SK-N-SH (cell line): Measurements from ENCODE around the gene BTBD2. TPM values are rescaled to one million over a fixed set of nuclear protein-coding genes. Genes with fewer than 3 reads are reported as not detected.

Experiments used
- CTCF ChIA-PET: fragments of 300-600, 350-600 bp; formaldehyde crosslinking; extraction: SDS; loops from one replicate; lab custom pipeline; 2021; lab: Yijun Ruan, JAX
- POLR2A ChIA-PET: fragments of 350-600 bp; sonication (Branson Sonifier 250); formaldehyde crosslinking; extraction: SDS; loops from one replicate; lab custom pipeline; 2020; ENCODE audit warnings: antibody characterized with exemption, inconsistent platforms; lab: Yijun Ruan, JAX
- DNase-seq: peaks from one replicate; pipeline ENCODE4 v3.0.0; 2012
- H2AFZ ChIP-seq: fragments of 200-600 bp; sonication (generic); 2 replicates; pipeline ENCODE4 v1.8.1; 2016; ENCODE audit warnings: antibody characterized with exemption, mild to moderate bottlenecking, low read depth
- H3F3A ChIP-seq: fragments of 200-600 bp; sonication (generic); replicated peaks from 2 replicates; pipeline ENCODE3; 2016; ENCODE audit warnings: antibody characterized with exemption, mild to moderate bottlenecking; ENCODE audit not compliant: insufficient read depth
- H3K27ac ChIP-seq, 2 experiments: fragments of 200-500 bp in 1 of 2; fragments of 200-600 bp in 1 of 2; sonication (Bioruptor generic) in 1 of 2; sonication (generic), shearing (Covaris generic) in 1 of 2; 2 replicates each; pipeline versions ENCODE4 v1.5.1 to v1.6.1; 2014 to 2016; ENCODE audit warnings: low read depth in 2 of 2, inconsistent platforms in 1 of 2, low read length in 1 of 2, mild to moderate bottlenecking in 1 of 2, mixed read lengths in 1 of 2
- H3K27me3 ChIP-seq: fragments of 200-600 bp; sonication (generic), shearing (Covaris generic); 2 replicates; pipeline ENCODE4 v1.6.1; 2016; ENCODE audit warnings: mixed run types; ENCODE audit not compliant: insufficient read depth
- H3K36me3 ChIP-seq, 2 experiments: fragments of 200-500 bp in 1 of 2; fragments of 200-600 bp in 1 of 2; sonication (Bioruptor generic) in 1 of 2; sonication (generic) in 1 of 2; replicated peaks in 1 of 2; 2 replicates each; pipeline versions ENCODE3 to v1.5.1; 2014 to 2016; ENCODE audit warnings: low read length in 1 of 2, mild to moderate bottlenecking in 1 of 2; ENCODE audit not compliant: insufficient read depth in 2 of 2, control insufficient read depth in 1 of 2
- H3K4me1 ChIP-seq, 2 experiments: fragments of 200-500 bp in 1 of 2; fragments of 200-600 bp in 1 of 2; sonication (Bioruptor generic) in 1 of 2; sonication (generic), shearing (Covaris generic) in 1 of 2; 2 replicates each; pipeline versions ENCODE4 v1.5.1 to v1.6.1; 2014 to 2016; ENCODE audit warnings: low read depth in 1 of 2, low read length in 1 of 2, mixed run types in 1 of 2; ENCODE audit not compliant: insufficient read depth in 2 of 2, control insufficient read depth in 1 of 2
- H3K4me2 ChIP-seq: fragments of 200-600 bp; sonication (generic), shearing (Covaris generic); 2 replicates; pipeline ENCODE4 v1.6.1; 2017; ENCODE audit warnings: mixed run types
- H3K4me3 ChIP-seq, 2 experiments: fragments of 200-500 bp in 1 of 2; fragments of 200-600 bp in 1 of 2; sonication (Bioruptor generic) in 1 of 2; sonication (generic), shearing (Covaris generic) in 1 of 2; 2 replicates each; pipeline versions ENCODE4 v1.5.1 to v1.8.1; 2014 to 2016; ENCODE audit warnings: low read depth in 2 of 2, inconsistent platforms in 1 of 2, low read length in 1 of 2, mild to moderate bottlenecking in 1 of 2, mixed read lengths in 1 of 2, moderate library complexity in 1 of 2
- H3K79me2 ChIP-seq: fragments of 200-600 bp; sonication (generic); 2 replicates; pipeline ENCODE4 v1.8.1; 2017; ENCODE audit warnings: mild to moderate bottlenecking; ENCODE audit not compliant: insufficient read depth
- H3K9ac ChIP-seq: fragments of 200-600 bp; sonication (generic); 2 replicates; pipeline ENCODE4 v1.6.1; 2017; ENCODE audit warnings: mixed run types
- H3K9me2 ChIP-seq: fragments of 200-600 bp; sonication (generic); 2 replicates; pipeline ENCODE4 v1.6.1; 2017; ENCODE audit warnings: mixed run types
- H3K9me3 ChIP-seq: fragments of 200-600 bp; sonication (generic); 2 replicates; pipeline ENCODE4 v1.6.1; 2017; ENCODE audit warnings: mixed run types, mild to moderate bottlenecking, moderate library complexity
- H4K20me1 ChIP-seq: fragments of 200-600 bp; sonication (generic); 2 replicates; pipeline ENCODE4 v1.6.1; 2017; ENCODE audit warnings: mild to moderate bottlenecking, mixed run types; ENCODE audit not compliant: insufficient read depth
- CHD2 ChIP-seq: fragments of 150-350 bp; IDR thresholded peaks from 2 replicates; pipeline ENCODE4 v1.6.1; 2018; ENCODE audit warnings: low read length; ENCODE audit not compliant: partially characterized antibody
- ELF1 ChIP-seq: IDR thresholded peaks from 2 replicates; pipeline ENCODE4 v1.4.0; 2012
- EP300 ChIP-seq, 2 experiments: IDR thresholded peaks; 2 replicates each; pipeline versions ENCODE4 v1.4.0 to v1.6.1; 2012; ENCODE audit warnings: borderline replicate concordance in 1 of 2, low read depth in 1 of 2, low read length in 1 of 2
- FOSL2 ChIP-seq: IDR thresholded peaks from 2 replicates; pipeline ENCODE4 v1.4.0; 2012; ENCODE audit warnings: low read depth, mild to moderate bottlenecking, moderate library complexity, borderline replicate concordance
- FOXJ3 ChIP-seq: sonication (generic); formaldehyde crosslinking; IDR thresholded peaks from 2 replicates; pipeline ENCODE4 v1.5.1; 2020; ENCODE audit warnings: mild to moderate bottlenecking, missing genetic modification reagents
- FOXM1 ChIP-seq: IDR thresholded peaks from 2 replicates; pipeline ENCODE4 v1.4.0; 2012; ENCODE audit warnings: low read depth, mild to moderate bottlenecking
- GABPA ChIP-seq: IDR thresholded peaks from 2 replicates; pipeline ENCODE4 v1.4.0; 2012; ENCODE audit warnings: low read depth, mild to moderate bottlenecking
- MEF2A ChIP-seq: IDR thresholded peaks from 2 replicates; pipeline ENCODE4 v1.4.0; 2012; ENCODE audit warnings: low read depth, borderline replicate concordance
- MXI1 ChIP-seq: IDR thresholded peaks from 2 replicates; pipeline ENCODE4 v1.6.1; 2012; ENCODE audit warnings: mild to moderate bottlenecking, low read depth, low read length, improper control_type of control experiment
- NRF1 ChIP-seq: IDR thresholded peaks from 2 replicates; pipeline ENCODE4 v1.6.1; 2012; ENCODE audit warnings: low read depth, mild to moderate bottlenecking, low read length
- RAD21 ChIP-seq: IDR thresholded peaks from 2 replicates; pipeline ENCODE4 v1.6.1; 2012; ENCODE audit warnings: mild to moderate bottlenecking, low read length
- RCOR1 ChIP-seq: fragments of 150-350 bp; IDR thresholded peaks from 2 replicates; pipeline ENCODE4 v1.6.1; 2017; ENCODE audit warnings: antibody characterized with exemption, low read length
- REST ChIP-seq: IDR thresholded peaks from 2 replicates; pipeline ENCODE4 v1.6.1; 2012; ENCODE audit warnings: mild to moderate bottlenecking, low read depth, low read length, moderate library complexity
- RFX5 ChIP-seq: IDR thresholded peaks from 2 replicates; pipeline ENCODE4 v1.6.1; 2012; ENCODE audit warnings: mild to moderate bottlenecking, improper control_type of control experiment, low read length
- SIN3A ChIP-seq: IDR thresholded peaks from 2 replicates; pipeline ENCODE4 v1.6.1; 2012; ENCODE audit warnings: low read depth, mild to moderate bottlenecking, low read length, moderate library complexity, borderline replicate concordance
- YY1 ChIP-seq: IDR thresholded peaks from 2 replicates; pipeline ENCODE4 v1.4.0; 2012; ENCODE audit warnings: low read depth, mild to moderate bottlenecking
- WGBS: methylation state at CpG from one replicate; pipeline ENCODE4 v1.1.6; 2017; ENCODE audit warnings: low lambda C conversion rate; 5-methylcytosine and 5-hydroxymethylcytosine counted together
- polyA plus RNA-seq, 3 experiments: library from polyadenylated mRNA; depleted of rRNA; stranded (reverse); fragments of >200 nt; gene quantifications; 2 replicates each; pipeline ENCODE4 v1.2.3, GENCODE V29; 2012
- TF ChIP-seq, protein P1 (sequence below): IDR thresholded peaks from 2 replicates; pipeline ENCODE4 v1.4.0; 2012; ENCODE audit warnings: low read depth
- TF ChIP-seq, protein P2 (sequence below): fragments of 150-350 bp; IDR thresholded peaks from 2 replicates; pipeline ENCODE4 v1.6.1; 2016; ENCODE audit warnings: mild to moderate bottlenecking, low read depth, low read length
- TF ChIP-seq, protein P3 (sequence below): IDR thresholded peaks from 2 replicates; pipeline ENCODE4; 2012
- TF ChIP-seq, protein P4 (sequence below): IDR thresholded peaks from 2 replicates; pipeline ENCODE4 v1.4.0; 2012; ENCODE audit warnings: low read depth, borderline replicate concordance

The BTBD2 gene
- polyA plus RNA-seq, 1 of the 3 experiments (the other 2 are of a cell fraction), result 66.8 TPM

- Histone ChIP-seq H3F3A (peaks cover 10% of the 10 kb centered on the region), H3K4me1 (peaks cover 10 to 23% of the 10 kb centered on the region in 2 experiments; a peak in 3 of 4 replicates), H3K4me3 (no peak overlapping the region), H4K20me1 (no peaks in the 10 kb centered on the region), H3K27ac (peak overlapping the region in 1 of 2 experiments; percentile 95; a peak in 1 of 4 replicates), H3K4me2 (no peak overlapping the region), H3K9ac (no peak overlapping the region), H3K9me2 (no peaks in the 10 kb centered on the region), H3K36me3 (peaks cover 0 to 6% of the 10 kb centered on the region in 2 experiments), H3K27me3 (no peaks in the 10 kb centered on the region), H3K9me3 (no peaks in the 10 kb centered on the region), H3K79me2 (no peaks in the 10 kb centered on the region), H2AFZ (no peak overlapping the region)
- 93% methylated on average over 3 of the region's 6 CpGs for WGBS
- DNase-seq, result no peak
- TF ChIP-seq FOSL2 (no peak), REST (no peak), RFX5 (no peak), MEF2A (no peak), MXI1 (no peak), ELF1 (no peak), GABPA (no peak), YY1 (no peak), SIN3A (no peak), CHD2 (no peak), RCOR1 (no peak), FOXJ3 (CRISPR knock-in tag) (no peak), EP300 (IDR thresholded peaks at IDR 0.05; ENCODE audit: borderline replicate concordance in 1 of 2, low read depth in 1 of 2, low read length in 1 of 2) (no peak), FOXM1 (no peak), NRF1 (no peak), RAD21 (no peak)
- TF ChIP-seq, protein P1, sequence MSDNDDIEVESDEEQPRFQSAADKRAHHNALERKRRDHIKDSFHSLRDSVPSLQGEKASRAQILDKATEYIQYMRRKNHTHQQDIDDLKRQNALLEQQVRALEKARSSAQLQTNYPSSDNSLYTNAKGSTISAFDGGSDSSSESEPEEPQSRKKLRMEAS, result no peak
- TF ChIP-seq, protein P2, sequence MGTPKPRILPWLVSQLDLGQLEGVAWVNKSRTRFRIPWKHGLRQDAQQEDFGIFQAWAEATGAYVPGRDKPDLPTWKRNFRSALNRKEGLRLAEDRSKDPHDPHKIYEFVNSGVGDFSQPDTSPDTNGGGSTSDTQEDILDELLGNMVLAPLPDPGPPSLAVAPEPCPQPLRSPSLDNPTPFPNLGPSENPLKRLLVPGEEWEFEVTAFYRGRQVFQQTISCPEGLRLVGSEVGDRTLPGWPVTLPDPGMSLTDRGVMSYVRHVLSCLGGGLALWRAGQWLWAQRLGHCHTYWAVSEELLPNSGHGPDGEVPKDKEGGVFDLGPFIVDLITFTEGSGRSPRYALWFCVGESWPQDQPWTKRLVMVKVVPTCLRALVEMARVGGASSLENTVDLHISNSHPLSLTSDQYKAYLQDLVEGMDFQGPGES, result no peak
- TF ChIP-seq, protein P3, sequence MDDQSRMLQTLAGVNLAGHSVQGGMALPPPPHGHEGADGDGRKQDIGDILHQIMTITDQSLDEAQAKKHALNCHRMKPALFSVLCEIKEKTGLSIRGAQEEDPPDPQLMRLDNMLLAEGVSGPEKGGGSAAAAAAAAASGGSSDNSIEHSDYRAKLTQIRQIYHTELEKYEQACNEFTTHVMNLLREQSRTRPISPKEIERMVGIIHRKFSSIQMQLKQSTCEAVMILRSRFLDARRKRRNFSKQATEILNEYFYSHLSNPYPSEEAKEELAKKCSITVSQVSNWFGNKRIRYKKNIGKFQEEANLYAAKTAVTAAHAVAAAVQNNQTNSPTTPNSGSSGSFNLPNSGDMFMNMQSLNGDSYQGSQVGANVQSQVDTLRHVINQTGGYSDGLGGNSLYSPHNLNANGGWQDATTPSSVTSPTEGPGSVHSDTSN, result no peak
- TF ChIP-seq, protein P4, sequence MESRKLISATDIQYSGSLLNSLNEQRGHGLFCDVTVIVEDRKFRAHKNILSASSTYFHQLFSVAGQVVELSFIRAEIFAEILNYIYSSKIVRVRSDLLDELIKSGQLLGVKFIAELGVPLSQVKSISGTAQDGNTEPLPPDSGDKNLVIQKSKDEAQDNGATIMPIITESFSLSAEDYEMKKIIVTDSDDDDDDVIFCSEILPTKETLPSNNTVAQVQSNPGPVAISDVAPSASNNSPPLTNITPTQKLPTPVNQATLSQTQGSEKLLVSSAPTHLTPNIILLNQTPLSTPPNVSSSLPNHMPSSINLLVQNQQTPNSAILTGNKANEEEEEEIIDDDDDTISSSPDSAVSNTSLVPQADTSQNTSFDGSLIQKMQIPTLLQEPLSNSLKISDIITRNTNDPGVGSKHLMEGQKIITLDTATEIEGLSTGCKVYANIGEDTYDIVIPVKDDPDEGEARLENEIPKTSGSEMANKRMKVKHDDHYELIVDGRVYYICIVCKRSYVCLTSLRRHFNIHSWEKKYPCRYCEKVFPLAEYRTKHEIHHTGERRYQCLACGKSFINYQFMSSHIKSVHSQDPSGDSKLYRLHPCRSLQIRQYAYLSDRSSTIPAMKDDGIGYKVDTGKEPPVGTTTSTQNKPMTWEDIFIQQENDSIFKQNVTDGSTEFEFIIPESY, result no peak
- CTCF ChIA-PET, result interaction anchor here (0.7 to 2.5 kb wide), 10 partner anchors 9 to 65 kb away, joined by 3 to 15 read pairs (median 4); partner anchors contain the start of gene MOB3A
- POLR2A ChIA-PET, result interaction anchor here (0.8 to 1.9 kb wide), 5 partner anchors 9 to 26 kb away, joined by 3 to 13 read pairs (median 3); no protein-coding TSS in a partner anchor
Measured at GRCh38 chr19:2033115-2033824, 17.8 kb upstream of the BTBD2 start.
